MCF 10A (cell line): ENCODE measurements around the gene CYP4F2. TPM values are rescaled to one million over a fixed set of nuclear protein-coding genes. Genes with fewer than 3 reads are reported as not detected.
"Not testable (repeated sequence)": the region's sequence is repeated elsewhere in the genome, so short reads cannot be mapped to it uniquely, and the experiment has no call there.

Experiments used
- BruUV-seq: library from RNA; stranded (reverse); fragments of 400-500 nt; replicated peaks from 2 replicates; lab custom pipeline; 2021; lab: Mats Ljungman, UMichigan
- CTCF ChIA-PET: fragments of 300-600 bp; sonication (Branson Sonifier 250); formaldehyde crosslinking; extraction: SDS; loops from one replicate; lab custom pipeline; 2021; ENCODE audit warnings: antibody characterized with exemption, inconsistent platforms; lab: Yijun Ruan, JAX
- POLR2A ChIA-PET: fragments of 300-600, 350-650 bp; sonication (Branson Sonifier 250); formaldehyde crosslinking; extraction: SDS; loops from one replicate; lab custom pipeline; 2020; ENCODE audit warnings: antibody characterized with exemption, inconsistent platforms; lab: Yijun Ruan, JAX
- DNase-seq: peaks from one replicate; pipeline ENCODE4 v3.0.0-alpha.2; 2018; ENCODE audit not compliant: unreplicated experiment
- H3K27ac Mint-ChIP-seq: one replicate; pipeline ENCODE4 v1.8.0; 2022; ENCODE audit warnings: mild to moderate bottlenecking, low read depth, mixed read lengths; ENCODE audit not compliant: unreplicated experiment
- H3K27me3 Mint-ChIP-seq: one replicate; pipeline ENCODE4 v1.8.0; 2022; ENCODE audit warnings: mixed read lengths; ENCODE audit not compliant: insufficient read depth, unreplicated experiment
- H3K36me3 Mint-ChIP-seq: one replicate; pipeline ENCODE4 v1.8.0; 2022; ENCODE audit warnings: mild to moderate bottlenecking, moderate library complexity, mixed read lengths; ENCODE audit not compliant: insufficient read depth, unreplicated experiment
- H3K4me1 Mint-ChIP-seq: one replicate; pipeline ENCODE4 v1.8.0; 2022; ENCODE audit warnings: mixed read lengths; ENCODE audit not compliant: insufficient read depth, unreplicated experiment
- H3K4me3 Mint-ChIP-seq: one replicate; pipeline ENCODE4 v1.8.0; 2022; ENCODE audit warnings: mild to moderate bottlenecking, moderate library complexity, mixed read lengths; ENCODE audit not compliant: unreplicated experiment
- H3K9me3 Mint-ChIP-seq: one replicate; pipeline ENCODE4 v1.8.0; 2022; ENCODE audit warnings: mixed read lengths; ENCODE audit not compliant: unreplicated experiment
- CTCF ChIP-seq: fragments of 200-600 bp; IDR thresholded peaks from one replicate; pipeline ENCODE4 v1.8.0; 2022; ENCODE audit warnings: antibody characterized with exemption, mild to moderate bottlenecking; ENCODE audit not compliant: unreplicated experiment
- intact Hi-C: fragments of 100-400 bp; cut with micrococcal nuclease; formaldehyde crosslinking; loops from 2 replicates; pipeline ENCODE4 v1.14.1; 2022
- total RNA-seq: library from RNA; stranded (reverse); gene quantifications from 2 replicates; pipeline ENCODE4 v1.2.3, GENCODE V29; 2022

Gene CYP4F2
- total RNA-seq, 1 experiment from 2014 or later, result 0.14 TPM

- no peaks in the 10 kb centered on the region for H3K36me3 Mint-ChIP-seq
- no peaks in the 10 kb centered on the region for H3K9me3 Mint-ChIP-seq
- H3K27me3 Mint-ChIP-seq, result peaks cover 14% of the 10 kb centered on the region
- no peak overlapping the region for H3K4me3 Mint-ChIP-seq
- ChIA-PET POLR2A (no interaction called here), CTCF (interaction anchor here (0.5 kb wide), 1 partner anchor 739 kb away, joined by 3 read pairs; no protein-coding TSS in a partner anchor)
- no peak overlapping the region for H3K27ac Mint-ChIP-seq
- no peak for TF ChIP-seq CTCF
- no TSS peak for BruUV-seq
- no peak for DNase-seq
- H3K4me1 Mint-ChIP-seq, result peaks cover 7% of the 10 kb centered on the region
- intact Hi-C loops, result no loop called here
These were observed 66.2 kb downstream of the CYP4F2 start for GRCh38 chr19:15831626-15832025.

- no peak overlapping the region for H3K4me3 Mint-ChIP-seq
- intact Hi-C loops, result no loop called here
- POLR2A ChIA-PET, result no interaction called here
- H3K36me3 Mint-ChIP-seq, result no peaks in the 10 kb centered on the region
- H3K27me3 Mint-ChIP-seq, result peaks cover 14% of the 10 kb centered on the region
- no peak overlapping the region for H3K27ac Mint-ChIP-seq
- BruUV-seq, result no TSS peak
- no peak for TF ChIP-seq CTCF
- H3K9me3 Mint-ChIP-seq, result no peaks in the 10 kb centered on the region
- DNase-seq, result no peak
- no peaks in the 10 kb centered on the region for H3K4me1 Mint-ChIP-seq
- CTCF ChIA-PET, result interaction anchor here (0.6 kb wide), 1 partner anchor 17 kb away, joined by 3 read pairs; no protein-coding TSS in a partner anchor
These were observed 68.1 kb downstream of the CYP4F2 start for GRCh38 chr19:15829786-15830185.

GRCh38 chr19:15829306-15829698 is 68.6 kb downstream of the CYP4F2 start:
- Mint-ChIP-seq H3K36me3 (no peaks in the 10 kb centered on the region), H3K27me3 (peaks cover 14% of the 10 kb centered on the region), H3K4me3 (no peak overlapping the region), H3K4me1 (no peaks in the 10 kb centered on the region), H3K9me3 (no peaks in the 10 kb centered on the region), H3K27ac (no peak overlapping the region)
- ChIA-PET CTCF (no interaction called here), POLR2A (no interaction called here)
- no peak for TF ChIP-seq CTCF
- DNase-seq, result no peak
- no TSS peak for BruUV-seq
- intact Hi-C loops, result no loop called here

DNA sequence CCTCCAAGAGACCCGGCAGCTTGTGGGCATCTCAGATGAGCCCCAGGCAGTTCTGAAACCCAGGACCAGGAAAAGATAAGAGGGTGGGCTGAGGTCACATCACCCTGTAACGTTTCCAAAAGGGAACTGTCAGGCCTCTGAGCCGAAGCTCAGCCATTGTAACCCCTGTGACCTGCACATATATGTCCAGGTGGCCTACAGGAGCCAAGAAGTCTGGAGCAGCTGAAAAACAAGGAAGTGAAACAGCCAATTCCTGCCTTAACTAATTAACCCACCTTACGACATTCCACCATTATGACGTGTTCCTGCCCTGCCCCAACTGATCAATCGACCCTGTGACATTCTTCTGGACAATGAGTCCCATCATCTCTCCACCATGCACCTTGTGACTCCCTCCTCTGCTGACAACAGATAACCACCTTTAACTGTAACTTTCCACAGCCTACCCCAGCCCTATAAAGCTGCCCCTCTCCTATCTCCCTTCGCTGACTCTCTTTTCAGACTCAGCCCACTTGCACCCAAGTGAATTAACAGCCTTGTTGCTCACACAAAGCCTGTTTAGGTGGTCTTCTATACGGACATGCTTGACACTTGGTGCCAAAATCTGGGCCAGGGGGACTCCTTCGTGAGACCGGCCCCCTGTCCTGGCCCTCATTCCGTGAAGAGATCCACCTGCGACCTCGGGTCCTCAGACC is 69.1 kb downstream of the CYP4F2 start:
- H3K36me3 Mint-ChIP-seq, H3K4me1 Mint-ChIP-seq, H3K4me3 Mint-ChIP-seq, intact Hi-C loops, H3K27ac Mint-ChIP-seq, BruUV-seq, H3K9me3 Mint-ChIP-seq, DNase-seq: not testable (repeated sequence)
- ChIA-PET POLR2A (interaction anchor here (0.7 kb wide), 1 partner anchor 8 kb away, joined by 3 read pairs; no protein-coding TSS in a partner anchor), CTCF (interaction anchor here (0.7 kb wide), 1 partner anchor 284 kb away, joined by 3 read pairs; no protein-coding TSS in a partner anchor)
- H3K27me3 Mint-ChIP-seq, result peaks cover 14% of the 10 kb centered on the region
